ENCODE measurements around the gene DDOST.

- no peak for TF ChIP-seq POLR2AphosphoS5 (IDR thresholded peaks at IDR 0.05; ENCODE audit: borderline replicate concordance, low read depth, low read length)
- TF ChIP-seq EZH2 (IDR thresholded peaks at IDR 0.05), result no peak
- no peak for TF ChIP-seq FOXP2 (optimal IDR thresholded peaks at IDR 0.05; ENCODE audit: control extremely low read depth, extremely low read length, insufficient read depth)
Measured at GRCh38 chr1:20616847-20617487, 44.2 kb downstream of the DDOST start.

Data from SK-N-MC (cell line).